ENCODE results near the gene DNAH10. TPM values are rescaled to one million over a fixed set of nuclear protein-coding genes. Genes with fewer than 3 reads are reported as not detected.

DNAH10 gene
- polyA plus RNA-seq, 2 donors: 0.01 TPM; not detected in 1

DNA sequence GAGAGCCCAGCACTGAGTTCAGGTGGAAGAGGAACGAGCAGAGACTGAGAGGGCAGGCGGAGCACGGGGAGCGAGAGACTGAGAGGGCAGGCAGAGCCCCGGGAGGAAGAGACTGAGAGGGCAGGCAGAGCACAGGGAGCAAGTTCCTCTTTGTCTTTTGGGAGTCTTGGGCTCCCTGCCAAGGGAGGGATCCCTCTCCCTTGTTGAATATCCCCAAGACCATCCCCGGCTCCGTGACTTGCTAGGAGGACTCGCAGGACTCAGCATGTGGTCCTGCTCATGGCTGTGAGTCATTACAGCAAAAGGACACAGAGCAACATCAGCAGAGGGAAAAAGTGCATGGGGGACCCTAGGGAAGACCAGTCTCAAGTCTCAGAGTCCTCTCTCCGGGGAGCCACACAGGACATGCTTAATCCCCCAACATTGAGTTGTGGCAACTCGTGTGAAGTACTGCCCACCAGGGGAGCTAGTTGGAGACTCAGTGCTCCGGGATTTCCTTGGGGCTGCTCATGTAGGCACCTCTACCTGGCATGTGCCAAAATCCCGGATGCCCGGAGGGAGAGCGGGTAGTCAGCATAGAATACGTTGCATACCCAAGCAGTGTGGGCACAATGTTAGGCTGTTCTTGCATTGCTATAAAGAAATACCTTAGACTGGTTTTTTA, 129.5 kb downstream of the DNAH10 start:
- no peaks in the 10 kb centered on the region for H3K27me3 ChIP-seq (ENCODE audit: control insufficient read depth in 1 of 2, insufficient read depth in 2 of 2, low read length in 2 of 2)
- whole genome bisulfite sequencing, 2 donors: 62 to 67% methylated on average over 15 of the region's 15 CpGs
- no peak overlapping the region for H3K4me3 ChIP-seq (ENCODE audit: low read depth in 1 of 2, low read length in 2 of 2)
- no peaks in the 10 kb centered on the region for H3K36me3 ChIP-seq (ENCODE audit: control insufficient read depth in 2 of 2, insufficient read depth in 2 of 2, low read length in 1 of 2)
- H3K9me3 ChIP-seq (ENCODE audit: control insufficient read depth in 2 of 2, insufficient read depth in 1 of 2, low read depth in 1 of 2, low read length in 1 of 2): no peaks in the 10 kb centered on the region
- no peak overlapping the region for H3K27ac ChIP-seq (ENCODE audit: low read depth in 2 of 2, low read length in 1 of 2)
- peaks cover 0 to 3% of the 10 kb centered on the region in 2 donors for H3K4me1 ChIP-seq (ENCODE audit: control insufficient read depth in 2 of 2, insufficient read depth in 2 of 2, low read length in 1 of 2)

DNA sequence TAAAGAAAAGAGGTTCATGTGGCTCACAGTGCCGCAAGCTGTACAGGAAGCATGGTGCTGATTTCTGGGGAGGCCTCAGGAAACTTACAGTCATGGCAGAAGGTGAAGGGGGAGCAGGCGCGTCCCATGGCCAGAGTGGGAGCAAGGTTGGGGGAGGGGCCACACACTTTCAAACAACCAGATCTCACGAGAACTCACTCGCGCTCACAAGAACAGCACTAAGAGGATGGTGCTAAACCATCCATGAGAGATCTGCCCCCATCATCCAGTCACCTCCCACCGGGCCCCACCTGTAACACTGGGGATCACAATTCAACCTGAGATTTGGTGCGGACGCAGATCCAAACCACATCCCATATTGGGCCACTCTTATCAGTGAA, 130.1 kb downstream of the DNAH10 start:
- WGBS, 2 donors: 91 to 93% methylated on average over 9 of the region's 9 CpGs

DNA sequence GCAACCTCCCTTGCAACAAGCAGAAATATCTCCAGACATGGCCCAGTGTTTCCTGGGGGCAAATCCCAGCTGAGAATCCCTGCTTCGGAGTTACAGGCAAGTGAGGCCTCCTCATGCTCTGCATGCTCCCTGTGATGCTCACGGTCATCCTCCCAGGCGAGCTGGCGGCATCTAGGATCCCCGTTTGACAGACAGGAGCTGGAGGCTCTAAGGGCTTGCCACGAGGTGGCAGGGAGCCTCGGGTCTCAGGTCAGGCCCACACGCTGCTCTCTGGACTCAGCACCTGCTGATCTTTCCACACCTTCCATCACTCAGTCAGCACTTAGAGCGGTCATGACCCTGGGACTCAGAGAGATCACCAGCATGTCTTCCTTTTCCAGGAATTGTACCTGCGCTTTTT, 130.8 kb downstream of the DNAH10 start:
- Histone ChIP-seq H3K4me1 (ENCODE audit: control insufficient read depth in 2 of 2, insufficient read depth in 2 of 2, low read length in 1 of 2) (no peaks in the 10 kb centered on the region), H3K9me3 (ENCODE audit: control insufficient read depth in 2 of 2, insufficient read depth in 1 of 2, low read depth in 1 of 2, low read length in 1 of 2) (no peaks in the 10 kb centered on the region), H3K27ac (ENCODE audit: low read depth in 2 of 2, low read length in 1 of 2) (no peak overlapping the region), H3K36me3 (ENCODE audit: control insufficient read depth in 2 of 2, insufficient read depth in 2 of 2, low read length in 1 of 2) (no peaks in the 10 kb centered on the region), H3K4me3 (ENCODE audit: low read depth in 1 of 2, low read length in 2 of 2) (no peak overlapping the region), H3K27me3 (ENCODE audit: control insufficient read depth in 1 of 2, insufficient read depth in 2 of 2, low read length in 2 of 2) (no peaks in the 10 kb centered on the region)
- WGBS, 2 donors: 68 to 72% methylated on average over 10 of the region's 10 CpGs

More for the DNA sequence above, 130.1 kb downstream of the DNAH10 start:
- no peaks in the 10 kb centered on the region for H3K9me3 ChIP-seq (ENCODE audit: control insufficient read depth in 2 of 2, insufficient read depth in 1 of 2, low read depth in 1 of 2, low read length in 1 of 2)
- H3K36me3 ChIP-seq (ENCODE audit: control insufficient read depth in 2 of 2, insufficient read depth in 2 of 2, low read length in 1 of 2): no peaks in the 10 kb centered on the region
- no peaks in the 10 kb centered on the region for H3K27me3 ChIP-seq (ENCODE audit: control insufficient read depth in 1 of 2, insufficient read depth in 2 of 2, low read length in 2 of 2)
- H3K4me3 ChIP-seq (ENCODE audit: low read depth in 1 of 2, low read length in 2 of 2): no peak overlapping the region
- no peak overlapping the region for H3K27ac ChIP-seq (ENCODE audit: low read depth in 2 of 2, low read length in 1 of 2)
- no peaks in the 10 kb centered on the region for H3K4me1 ChIP-seq (ENCODE audit: control insufficient read depth in 2 of 2, insufficient read depth in 2 of 2, low read length in 1 of 2)

DNA sequence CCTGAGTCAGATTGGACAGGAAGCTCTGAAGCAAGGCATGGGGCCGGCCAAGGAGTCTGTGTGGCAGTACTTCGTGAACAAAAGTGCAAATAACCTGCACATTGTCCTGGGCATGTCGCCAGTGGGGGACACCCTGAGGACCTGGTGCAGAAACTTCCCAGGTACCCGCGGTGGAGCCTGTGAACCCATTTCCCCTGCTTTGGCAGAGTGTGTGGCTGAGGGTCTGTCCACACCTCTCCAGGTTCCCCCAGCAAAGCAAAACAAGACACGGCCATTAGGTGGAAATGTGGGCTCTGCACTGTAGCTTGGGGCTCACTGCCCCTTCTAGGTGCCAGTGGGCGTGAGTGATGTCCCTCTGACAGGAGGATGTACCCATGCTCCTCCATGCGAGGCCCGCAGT, 131.2 kb downstream of the DNAH10 start:
- Histone ChIP-seq H3K4me1 (ENCODE audit: control insufficient read depth in 2 of 2, insufficient read depth in 2 of 2, low read length in 1 of 2) (no peaks in the 10 kb centered on the region), H3K27me3 (ENCODE audit: control insufficient read depth in 1 of 2, insufficient read depth in 2 of 2, low read length in 2 of 2) (no peaks in the 10 kb centered on the region), H3K4me3 (ENCODE audit: low read depth in 1 of 2, low read length in 2 of 2) (no peak overlapping the region), H3K36me3 (ENCODE audit: control insufficient read depth in 2 of 2, insufficient read depth in 2 of 2, low read length in 1 of 2) (no peaks in the 10 kb centered on the region), H3K9me3 (ENCODE audit: control insufficient read depth in 2 of 2, insufficient read depth in 1 of 2, low read depth in 1 of 2, low read length in 1 of 2) (no peaks in the 10 kb centered on the region), H3K27ac (ENCODE audit: low read depth in 2 of 2, low read length in 1 of 2) (no peak overlapping the region)
- WGBS, 2 donors: 81 to 82% methylated on average over 9 of the region's 9 CpGs

DNA sequence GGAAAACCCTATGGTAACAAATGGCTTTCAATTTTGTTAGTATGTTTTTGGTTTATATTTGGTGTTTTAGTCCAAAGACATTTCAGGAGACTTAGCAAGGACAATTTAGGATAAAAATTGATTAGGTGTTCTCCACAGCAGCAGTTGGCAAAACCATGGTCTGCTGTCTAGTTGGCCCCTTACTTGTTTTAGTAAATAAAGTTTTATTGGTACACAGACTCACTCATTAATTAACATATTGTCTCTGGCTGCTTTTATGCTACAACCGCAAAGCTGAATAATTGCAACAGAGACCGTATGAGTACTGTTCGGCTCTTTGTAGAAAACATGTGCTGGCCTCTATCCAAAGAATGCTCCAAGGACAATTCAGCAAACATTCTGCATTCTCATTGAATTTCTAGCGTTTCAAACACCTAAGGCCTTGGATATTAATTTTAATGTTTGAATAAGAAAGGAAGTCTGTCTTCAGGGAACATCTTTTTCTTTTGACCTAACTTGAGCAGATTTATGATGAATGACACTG, 132.8 kb downstream of the DNAH10 start:
- H3K27me3 ChIP-seq (ENCODE audit: control insufficient read depth in 1 of 2, insufficient read depth in 2 of 2, low read length in 2 of 2): no peaks in the 10 kb centered on the region
- 61 to 63% methylated on average over 4 of the region's 4 CpGs for WGBS, 2 donors
- no peak overlapping the region for H3K4me3 ChIP-seq (ENCODE audit: low read depth in 1 of 2, low read length in 2 of 2)
- no peaks in the 10 kb centered on the region for H3K4me1 ChIP-seq (ENCODE audit: control insufficient read depth in 2 of 2, insufficient read depth in 2 of 2, low read length in 1 of 2)
- no peak overlapping the region for H3K27ac ChIP-seq (ENCODE audit: low read depth in 2 of 2, low read length in 1 of 2)
- no peaks in the 10 kb centered on the region for H3K36me3 ChIP-seq (ENCODE audit: control insufficient read depth in 2 of 2, insufficient read depth in 2 of 2, low read length in 1 of 2)
- no peaks in the 10 kb centered on the region for H3K9me3 ChIP-seq (ENCODE audit: control insufficient read depth in 2 of 2, insufficient read depth in 1 of 2, low read depth in 1 of 2, low read length in 1 of 2)

DNA sequence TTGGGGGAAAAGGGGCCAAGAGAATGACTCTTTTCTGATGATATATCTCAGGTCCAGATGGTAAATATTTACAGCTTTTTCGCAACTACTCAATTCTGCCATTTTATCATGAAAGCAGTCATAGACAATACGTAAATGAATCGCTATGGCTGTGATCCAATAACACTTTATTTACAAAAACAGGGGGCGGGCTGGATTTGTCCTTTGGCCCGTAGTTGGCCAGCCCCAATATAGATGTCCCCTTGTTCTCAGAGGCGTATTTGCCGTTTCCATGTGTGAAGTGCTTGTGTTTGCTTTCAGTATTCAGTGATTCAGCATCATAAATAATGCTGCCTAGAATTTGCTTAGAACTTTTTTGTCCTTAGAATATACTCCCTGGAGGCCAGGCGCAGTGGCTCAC, 133.3 kb downstream of the DNAH10 start:
- Histone ChIP-seq H3K27ac (ENCODE audit: low read depth in 2 of 2, low read length in 1 of 2) (no peak overlapping the region), H3K36me3 (ENCODE audit: control insufficient read depth in 2 of 2, insufficient read depth in 2 of 2, low read length in 1 of 2) (no peaks in the 10 kb centered on the region), H3K9me3 (ENCODE audit: control insufficient read depth in 2 of 2, insufficient read depth in 1 of 2, low read depth in 1 of 2, low read length in 1 of 2) (no peaks in the 10 kb centered on the region), H3K4me1 (ENCODE audit: control insufficient read depth in 2 of 2, insufficient read depth in 2 of 2, low read length in 1 of 2) (no peaks in the 10 kb centered on the region), H3K4me3 (ENCODE audit: low read depth in 1 of 2, low read length in 2 of 2) (no peak overlapping the region), H3K27me3 (ENCODE audit: control insufficient read depth in 1 of 2, insufficient read depth in 2 of 2, low read length in 2 of 2) (no peaks in the 10 kb centered on the region)
- WGBS, 2 donors: 72 to 83% methylated on average over 8 of the region's 8 CpGs

DNA sequence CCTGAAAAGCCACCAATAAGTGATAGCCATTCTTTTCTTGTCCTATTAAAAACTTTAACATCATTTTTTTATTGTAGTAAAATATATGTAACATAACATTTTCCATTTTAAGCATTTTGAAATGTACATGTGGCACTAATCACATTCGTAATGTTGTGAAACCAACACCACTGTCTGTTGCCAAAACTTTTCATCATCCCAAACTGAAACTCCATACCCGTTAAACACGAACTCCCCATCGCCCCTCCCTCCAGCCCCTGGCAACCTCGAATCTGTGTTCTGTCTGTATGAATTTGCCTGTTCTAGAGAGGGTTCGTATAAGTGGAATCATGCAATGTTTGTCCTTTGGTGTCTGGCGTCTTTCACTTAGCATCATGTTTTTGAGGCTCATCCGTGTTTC, 134.7 kb downstream of the DNAH10 start:
- H3K4me3 ChIP-seq (ENCODE audit: low read depth in 1 of 2, low read length in 2 of 2): no peak overlapping the region
- H3K4me1 ChIP-seq (ENCODE audit: control insufficient read depth in 2 of 2, insufficient read depth in 2 of 2, low read length in 1 of 2): no peaks in the 10 kb centered on the region

DNA sequence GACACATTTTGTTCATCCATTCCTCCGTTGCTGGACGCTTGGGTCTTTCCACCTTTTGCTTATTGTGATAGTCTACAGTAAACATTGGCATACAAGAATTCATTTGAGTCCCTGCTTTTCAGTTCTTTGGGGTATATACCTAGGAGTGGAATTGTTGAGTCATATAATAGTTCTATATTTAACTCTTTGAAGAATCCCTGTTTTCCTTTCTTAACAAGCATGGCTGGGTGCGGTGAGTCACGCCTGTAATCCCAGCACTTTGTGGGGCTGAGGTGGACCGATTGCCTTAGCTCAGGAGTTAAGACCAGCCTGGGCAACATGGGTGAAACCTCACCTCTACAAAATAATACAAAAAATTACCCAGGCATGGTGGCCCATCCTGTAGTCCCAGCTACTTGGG, 135.1 kb downstream of the DNAH10 start:
- WGBS, 2 donors: 65 to 72% methylated on average over 5 of the region's 5 CpGs

More for the DNA sequence above, 134.7 kb downstream of the DNAH10 start:
- no peaks in the 10 kb centered on the region for H3K36me3 ChIP-seq (ENCODE audit: control insufficient read depth in 2 of 2, insufficient read depth in 2 of 2, low read length in 1 of 2)
- no peaks in the 10 kb centered on the region for H3K9me3 ChIP-seq (ENCODE audit: control insufficient read depth in 2 of 2, insufficient read depth in 1 of 2, low read depth in 1 of 2, low read length in 1 of 2)
- 45 to 57% methylated on average over 8 of the region's 8 CpGs for WGBS, 2 donors
- H3K27ac ChIP-seq (ENCODE audit: low read depth in 2 of 2, low read length in 1 of 2): no peak overlapping the region
- H3K27me3 ChIP-seq (ENCODE audit: control insufficient read depth in 1 of 2, insufficient read depth in 2 of 2, low read length in 2 of 2): no peaks in the 10 kb centered on the region

DNA sequence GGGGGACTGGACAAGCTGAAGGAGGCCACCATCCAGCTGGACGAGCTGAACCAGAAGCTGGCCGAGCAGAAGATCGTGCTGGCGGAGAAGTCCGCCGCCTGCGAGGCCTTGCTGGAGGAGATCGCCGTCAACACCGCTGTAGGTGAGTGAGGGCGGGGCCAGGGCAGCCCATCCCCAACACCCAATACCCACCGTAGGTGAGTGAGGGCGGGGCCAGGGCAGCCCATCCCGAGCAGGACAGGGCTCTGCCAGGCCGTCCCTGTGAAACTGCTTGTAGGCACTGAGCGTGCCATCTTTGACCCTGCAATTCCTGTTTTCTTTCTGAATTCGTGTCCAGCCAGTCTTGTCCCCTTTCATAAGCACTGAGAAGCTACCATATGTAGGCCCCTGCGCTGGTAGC, 136.6 kb downstream of the DNAH10 start:
- H3K27me3 ChIP-seq (ENCODE audit: control insufficient read depth in 1 of 2, insufficient read depth in 2 of 2, low read length in 2 of 2): no peaks in the 10 kb centered on the region
- no peaks in the 10 kb centered on the region for H3K9me3 ChIP-seq (ENCODE audit: control insufficient read depth in 2 of 2, insufficient read depth in 1 of 2, low read depth in 1 of 2, low read length in 1 of 2)
- H3K27ac ChIP-seq (ENCODE audit: low read depth in 2 of 2, low read length in 1 of 2): no peak overlapping the region
- no peak overlapping the region for H3K4me3 ChIP-seq (ENCODE audit: low read depth in 1 of 2, low read length in 2 of 2)
- no peaks in the 10 kb centered on the region for H3K4me1 ChIP-seq (ENCODE audit: control insufficient read depth in 2 of 2, insufficient read depth in 2 of 2, low read length in 1 of 2)
- 88 to 90% methylated on average over 18 of the region's 18 CpGs for WGBS, 2 donors
- H3K36me3 ChIP-seq (ENCODE audit: control insufficient read depth in 2 of 2, insufficient read depth in 2 of 2, low read length in 1 of 2): no peaks in the 10 kb centered on the region

More for the DNA sequence above, 135.1 kb downstream of the DNAH10 start:
- Histone ChIP-seq H3K27me3 (ENCODE audit: control insufficient read depth in 1 of 2, insufficient read depth in 2 of 2, low read length in 2 of 2) (no peaks in the 10 kb centered on the region), H3K4me3 (ENCODE audit: low read depth in 1 of 2, low read length in 2 of 2) (no peak overlapping the region), H3K4me1 (ENCODE audit: control insufficient read depth in 2 of 2, insufficient read depth in 2 of 2, low read length in 1 of 2) (no peaks in the 10 kb centered on the region), H3K9me3 (ENCODE audit: control insufficient read depth in 2 of 2, insufficient read depth in 1 of 2, low read depth in 1 of 2, low read length in 1 of 2) (no peaks in the 10 kb centered on the region), H3K27ac (ENCODE audit: low read depth in 2 of 2, low read length in 1 of 2) (no peak overlapping the region), H3K36me3 (ENCODE audit: control insufficient read depth in 2 of 2, insufficient read depth in 2 of 2, low read length in 1 of 2) (no peaks in the 10 kb centered on the region)

DNA sequence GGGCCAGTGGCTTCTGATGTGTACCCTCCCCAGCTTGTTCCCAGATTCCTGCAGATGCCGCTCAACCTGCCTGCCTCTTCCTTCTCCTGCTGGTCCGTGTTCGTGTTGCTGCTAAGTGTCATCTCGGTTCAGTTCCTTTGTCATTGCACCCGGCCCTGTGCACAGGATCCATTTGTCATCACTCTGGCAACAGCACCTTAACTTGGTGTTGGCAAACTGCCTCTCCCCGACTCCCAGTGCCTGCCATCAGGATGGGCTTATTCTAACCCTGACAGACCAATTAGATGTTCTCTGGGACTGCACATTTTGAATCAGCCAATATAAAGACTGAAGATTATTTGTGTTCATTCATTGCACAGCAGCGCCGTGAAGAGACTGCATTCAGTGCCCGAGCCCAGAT, 137.3 kb downstream of the DNAH10 start:
- Histone ChIP-seq H3K4me1 (ENCODE audit: control insufficient read depth in 2 of 2, insufficient read depth in 2 of 2, low read length in 1 of 2) (no peaks in the 10 kb centered on the region), H3K4me3 (ENCODE audit: low read depth in 1 of 2, low read length in 2 of 2) (no peak overlapping the region)

More for the DNA sequence above, 137.3 kb downstream of the DNAH10 start:
- no peaks in the 10 kb centered on the region for H3K36me3 ChIP-seq (ENCODE audit: control insufficient read depth in 2 of 2, insufficient read depth in 2 of 2, low read length in 1 of 2)
- no peaks in the 10 kb centered on the region for H3K9me3 ChIP-seq (ENCODE audit: control insufficient read depth in 2 of 2, insufficient read depth in 1 of 2, low read depth in 1 of 2, low read length in 1 of 2)
- no peak overlapping the region for H3K27ac ChIP-seq (ENCODE audit: low read depth in 2 of 2, low read length in 1 of 2)
- H3K27me3 ChIP-seq (ENCODE audit: control insufficient read depth in 1 of 2, insufficient read depth in 2 of 2, low read length in 2 of 2): no peaks in the 10 kb centered on the region
- WGBS, 2 donors: 81 to 84% methylated on average over 9 of the region's 9 CpGs

Data from esophagus (tissue), 2 donors.